Stimulated activated CD4-positive, alpha-beta T cell treated with anti-CD3 and anti-CD28 coated beads, Interleukin-4, amount 100 ng/mL, for 1 hour (primary cell): Measurements from ENCODE around the gene AFF3.

Experiments used
- DNase-seq: peaks from one replicate; pipeline ENCODE4 v3.0.0-alpha.2; 2020

Gene AFF3

DNA sequence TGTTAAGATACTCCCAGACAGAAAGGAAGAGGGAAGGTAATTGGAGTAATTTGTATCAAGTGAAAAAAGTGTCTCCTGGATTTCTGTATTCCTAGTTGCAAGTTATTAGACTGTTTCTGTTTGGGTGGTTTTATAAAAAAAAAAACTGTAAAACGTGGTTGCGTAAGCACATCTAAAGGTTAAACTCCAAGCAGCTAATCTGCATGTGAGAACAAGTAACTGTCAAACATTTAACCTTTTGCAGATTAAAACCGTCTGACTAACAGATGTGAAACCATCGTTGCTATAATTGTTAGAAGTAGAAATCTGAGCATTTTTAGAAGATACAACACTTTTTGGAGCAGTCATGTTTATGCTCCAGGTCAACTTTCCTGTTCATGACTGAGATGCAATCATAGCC, 72.3 kb downstream of the AFF3 start:
- DNase-seq, result no peak

DNA sequence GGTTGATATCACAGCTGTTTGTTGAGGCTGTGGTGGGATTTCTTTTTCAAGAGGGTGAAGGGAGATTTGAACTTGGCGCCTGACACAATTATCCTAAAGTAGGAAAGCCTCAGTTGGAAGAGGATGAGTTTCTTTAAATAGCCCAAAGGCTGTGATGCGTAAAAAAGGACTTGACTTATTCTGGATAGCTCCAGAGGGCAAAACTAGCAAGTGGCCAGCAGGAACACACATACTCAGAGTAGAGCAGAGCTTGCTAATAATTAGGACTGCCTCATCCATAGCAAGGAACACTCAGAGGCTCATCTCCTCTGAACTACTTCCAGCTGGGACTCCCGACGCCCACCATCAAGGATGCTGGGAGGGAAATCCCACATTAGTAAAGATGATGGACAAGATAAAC, 74.0 kb downstream of the AFF3 start:
- DNase-seq, result no peak

DNA sequence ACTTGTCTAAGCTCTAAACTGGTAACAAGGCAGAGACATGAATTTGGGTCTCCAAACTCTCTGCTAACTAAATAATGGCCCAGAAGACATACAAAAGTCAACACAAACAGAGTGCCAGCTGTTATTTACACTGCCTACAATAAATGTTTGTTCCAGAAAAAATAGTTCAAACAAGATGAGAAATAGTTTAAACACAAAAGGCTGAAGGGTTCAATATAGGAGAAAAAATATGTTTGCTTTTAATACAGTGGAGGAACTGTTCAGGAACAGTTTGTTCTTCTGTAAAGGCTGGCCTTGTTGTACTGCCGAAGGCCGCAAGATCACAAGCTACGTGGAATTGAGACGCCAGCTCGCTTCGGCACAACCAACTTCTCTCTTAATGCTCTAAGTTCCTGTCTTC, 74.6 kb downstream of the AFF3 start:
- DNase-seq, result no peak

DNA sequence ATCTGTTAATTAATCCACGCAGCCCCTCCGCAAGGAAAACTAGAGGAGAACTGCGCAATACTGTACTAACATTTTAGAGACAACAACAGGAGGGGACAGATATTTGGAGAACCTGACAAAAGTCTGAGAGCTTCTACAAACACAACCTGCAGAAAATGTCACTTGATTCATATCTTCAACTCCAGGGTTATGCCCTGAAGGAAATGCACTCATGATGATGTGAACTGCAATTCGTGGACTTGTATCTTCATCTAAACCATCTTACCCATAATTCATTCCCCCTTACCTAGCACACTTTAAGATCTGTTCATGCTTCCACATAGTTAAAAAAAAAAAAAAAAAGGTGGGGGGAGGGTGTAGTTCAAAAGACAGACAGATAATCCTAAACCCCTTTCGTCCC, 75.5 kb downstream of the AFF3 start:
- DNase-seq, result no peak

DNA sequence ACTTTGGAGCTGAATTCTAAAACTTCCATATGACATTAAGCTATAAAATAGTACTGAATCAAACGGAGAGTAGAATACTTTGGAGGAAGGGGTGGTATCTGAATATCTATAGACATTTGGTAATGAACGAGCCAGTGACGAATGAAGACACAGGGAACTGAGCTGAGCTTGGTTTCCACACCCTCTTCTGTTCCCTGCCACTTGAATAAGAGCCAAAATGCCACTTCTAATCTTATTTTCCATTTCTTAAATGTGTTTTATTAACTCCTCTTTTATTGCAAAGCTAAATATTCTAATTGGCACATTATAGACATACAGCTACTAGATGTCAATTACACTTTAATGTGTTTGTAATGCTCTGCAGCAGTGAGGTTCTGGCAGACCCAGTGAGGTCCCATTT, 76.1 kb downstream of the AFF3 start:
- DNase-seq, result no peak

DNA sequence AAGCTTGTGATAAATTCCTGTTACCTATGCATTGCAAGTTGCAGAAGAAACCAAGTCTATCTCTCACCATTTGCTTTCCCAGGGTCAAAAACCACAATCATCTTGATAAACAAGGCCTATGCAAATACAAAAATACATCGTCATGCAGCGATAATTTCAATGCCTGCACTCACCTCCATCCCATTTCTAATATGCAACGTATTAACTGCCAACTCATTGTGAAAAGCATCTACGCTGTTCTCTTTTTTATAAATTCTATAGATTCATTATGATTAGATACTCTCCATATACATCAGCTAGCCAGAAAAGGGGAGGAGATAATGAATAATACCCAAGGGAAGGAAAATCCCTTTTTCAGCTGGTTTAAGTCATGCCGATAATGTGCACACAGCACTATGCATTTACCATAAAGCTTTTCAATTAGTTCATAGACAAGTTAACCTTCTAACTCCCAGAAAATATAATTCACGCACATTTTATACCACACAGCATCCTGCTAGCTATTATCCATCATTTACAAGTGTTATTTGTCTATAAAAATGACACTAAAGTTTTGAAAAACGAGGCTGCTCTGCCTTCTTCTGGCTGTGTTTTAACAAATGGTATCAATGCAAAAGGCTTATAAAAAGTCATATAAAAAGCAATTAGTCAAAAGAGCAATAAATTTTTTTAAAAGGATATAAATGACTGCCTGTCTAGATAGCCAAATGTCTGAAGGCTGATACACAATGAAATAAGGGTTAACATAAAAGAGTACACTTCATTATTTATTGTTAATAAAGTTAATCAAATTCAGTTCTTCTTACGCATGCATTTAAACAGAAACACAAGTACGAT, 77.6 kb downstream of the AFF3 start:
- DNase-seq, result no peak

DNA sequence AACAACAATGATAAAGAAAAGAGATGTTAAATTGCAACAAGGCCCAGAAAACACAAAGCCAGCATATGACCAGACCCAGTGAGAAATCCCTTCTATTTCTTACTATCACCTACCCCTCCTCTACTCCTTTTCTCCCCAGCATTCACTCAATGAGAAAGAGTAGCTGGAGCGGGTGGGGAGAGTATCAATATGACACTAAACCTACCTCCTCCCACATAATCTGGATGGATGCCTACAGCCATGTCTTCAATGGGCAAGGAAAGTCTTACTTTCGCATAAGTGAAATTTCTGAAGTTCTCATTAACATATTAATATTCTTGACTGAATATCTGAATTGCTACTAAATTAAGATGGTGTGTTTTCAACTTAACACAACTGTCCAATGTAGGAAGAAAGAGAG, 78.2 kb downstream of the AFF3 start:
- no peak for DNase-seq

DNA sequence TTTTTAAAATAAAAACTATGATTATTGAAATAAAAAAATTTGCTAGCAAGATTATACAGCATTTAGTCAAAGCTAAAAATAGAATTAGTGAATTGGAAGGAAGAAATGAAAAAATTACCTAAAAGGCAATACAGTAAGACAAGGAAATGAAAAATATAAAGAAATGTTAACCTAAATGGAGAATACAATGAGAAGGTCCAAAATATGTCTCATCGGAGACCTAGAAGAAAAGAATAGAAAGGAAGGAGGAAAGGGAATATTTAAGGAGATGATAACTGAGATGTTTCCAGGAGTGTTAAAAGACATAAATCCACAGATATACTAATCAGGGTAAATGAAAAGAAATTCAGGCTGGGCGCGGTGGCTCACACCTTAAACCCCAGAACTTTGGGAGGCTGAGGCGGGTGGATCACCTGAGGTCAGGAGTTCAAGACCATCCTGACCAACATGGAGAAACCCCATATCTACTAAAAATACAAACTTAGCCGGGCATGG, 78.9 kb downstream of the AFF3 start:
- DNase-seq, result no peak

DNA sequence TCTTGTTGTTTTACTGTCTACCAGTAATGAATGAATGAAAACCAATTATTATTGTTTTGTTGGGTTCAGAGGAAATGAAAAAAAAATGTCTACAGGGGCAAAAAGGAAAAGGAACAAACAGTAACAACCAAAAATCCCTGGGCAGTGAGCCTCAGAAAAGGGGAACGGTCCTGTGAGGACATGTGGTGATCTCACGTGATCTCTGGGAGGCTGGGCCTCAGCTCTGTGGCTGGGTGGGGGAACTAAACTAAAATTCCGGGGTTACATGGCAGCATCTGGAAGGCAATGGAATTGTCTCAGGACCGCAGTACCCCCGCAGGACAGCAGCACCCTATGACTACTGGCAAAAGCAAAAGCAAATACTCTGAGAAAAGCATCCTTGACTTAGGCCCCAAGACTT, 80.1 kb downstream of the AFF3 start:
- DNase-seq, result no peak

DNA sequence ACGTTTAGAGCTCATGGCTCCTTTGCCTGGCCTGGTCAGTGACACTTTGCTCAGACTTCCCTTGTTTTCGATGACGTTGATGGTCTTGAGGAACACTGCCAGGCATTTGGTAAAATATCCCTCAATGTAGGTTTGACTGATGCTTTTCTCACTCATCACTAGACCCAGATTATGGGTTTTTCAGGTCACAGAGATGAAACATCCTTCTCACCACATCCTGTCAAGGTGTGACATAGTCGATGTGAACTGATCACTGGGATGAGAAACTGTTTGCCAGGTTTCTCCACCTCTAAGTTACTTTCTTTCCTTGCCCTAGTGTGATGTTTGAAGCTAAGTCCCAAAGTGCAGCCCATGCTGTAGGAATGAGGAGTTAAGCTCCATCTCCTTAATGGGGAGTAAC, 81.5 kb downstream of the AFF3 start:
- DNase-seq, result no peak

DNA sequence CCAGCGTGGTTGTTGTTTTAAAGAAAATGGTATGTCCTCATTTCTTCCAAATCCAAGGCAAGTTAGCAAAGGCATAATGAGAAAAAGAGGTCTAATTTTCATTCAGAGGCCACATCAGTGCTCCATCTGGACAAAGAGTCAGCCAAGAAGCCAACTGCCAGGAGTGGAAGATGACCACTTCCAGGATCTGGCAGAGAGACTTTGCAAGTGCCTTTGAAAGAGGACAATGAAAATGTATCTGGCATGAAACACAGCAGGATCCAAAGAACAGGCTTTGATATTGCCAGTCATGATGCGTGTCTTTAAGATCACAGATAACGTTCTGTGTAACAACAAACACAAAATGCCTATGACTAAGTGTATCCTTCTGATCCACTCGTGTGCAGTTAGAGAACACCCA, 82.8 kb downstream of the AFF3 start:
- DNase-seq, result no peak

DNA sequence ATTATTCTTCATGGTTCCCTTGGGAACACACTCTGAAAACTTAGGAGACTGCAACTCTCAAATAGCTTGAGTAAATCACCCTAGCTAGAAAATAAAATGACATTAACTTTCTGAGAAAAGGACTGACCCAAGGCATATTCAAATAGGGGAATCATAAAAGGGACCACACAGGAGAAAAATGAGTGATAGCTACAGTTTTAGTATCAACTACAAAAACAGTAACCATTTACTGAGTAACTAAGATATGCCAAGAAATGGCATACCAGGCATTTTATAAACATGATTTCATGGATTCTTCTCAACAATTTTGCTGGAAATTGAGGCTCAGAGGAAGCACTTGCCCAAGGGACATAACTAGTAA, 84.5 kb downstream of the AFF3 start:
- DNase-seq, result no peak

DNA sequence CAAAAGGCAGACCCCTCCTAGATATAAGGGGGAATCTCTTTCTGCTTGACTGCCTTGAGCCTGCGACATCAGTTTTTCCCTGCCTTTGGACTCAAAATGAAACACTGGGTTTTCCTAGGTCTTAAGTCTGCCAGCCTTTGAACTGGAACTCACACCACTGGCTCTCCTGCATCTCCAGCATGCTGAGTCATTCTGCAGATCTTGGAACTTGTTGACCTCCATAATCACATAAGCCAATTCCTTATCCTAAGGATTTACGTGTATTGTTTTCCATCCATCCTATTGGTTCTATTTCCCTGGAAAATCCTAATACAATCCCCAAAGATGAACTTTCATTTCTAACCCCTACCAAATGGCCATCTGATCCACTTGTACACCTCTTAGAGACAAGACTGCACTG, 88.0 kb downstream of the AFF3 start:
- DNase-seq, result no peak

DNA sequence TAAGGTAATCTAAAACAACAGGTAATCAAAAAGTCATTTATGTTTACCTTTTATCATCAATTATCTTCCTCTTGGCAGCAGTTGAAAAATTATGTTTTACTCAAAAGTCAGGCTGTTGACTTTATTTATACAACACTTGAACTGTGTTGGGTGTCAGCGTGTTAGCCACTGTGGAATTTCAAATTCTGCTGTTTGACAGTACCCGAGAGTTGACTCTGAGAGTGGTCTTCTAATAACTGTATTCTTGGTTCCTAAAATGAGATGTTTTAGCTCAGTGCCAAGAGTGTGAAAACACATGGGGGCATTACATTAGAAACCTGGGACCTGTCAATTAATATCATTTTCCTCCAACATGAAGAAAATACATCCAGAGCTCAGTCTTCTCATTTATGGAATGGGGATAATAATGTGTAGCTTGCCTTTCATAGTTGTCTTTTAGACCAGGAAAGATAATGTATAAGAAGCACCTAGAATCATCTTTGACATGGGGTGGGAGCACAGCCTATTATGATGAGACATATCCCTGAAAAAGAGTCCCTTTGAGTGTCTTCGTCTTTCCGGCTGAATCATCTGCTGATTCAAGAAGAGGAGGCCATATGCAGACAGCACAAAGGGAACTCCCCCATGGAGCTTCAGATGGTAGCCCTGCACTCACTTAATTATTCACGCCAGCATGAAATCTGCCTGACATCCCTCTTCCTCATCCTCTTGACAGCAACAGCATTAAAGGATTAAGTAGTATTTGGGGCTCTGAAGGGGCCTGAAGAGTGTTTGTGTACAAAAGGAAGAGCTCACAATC, 89.1 kb downstream of the AFF3 start:
- no peak for DNase-seq

DNA sequence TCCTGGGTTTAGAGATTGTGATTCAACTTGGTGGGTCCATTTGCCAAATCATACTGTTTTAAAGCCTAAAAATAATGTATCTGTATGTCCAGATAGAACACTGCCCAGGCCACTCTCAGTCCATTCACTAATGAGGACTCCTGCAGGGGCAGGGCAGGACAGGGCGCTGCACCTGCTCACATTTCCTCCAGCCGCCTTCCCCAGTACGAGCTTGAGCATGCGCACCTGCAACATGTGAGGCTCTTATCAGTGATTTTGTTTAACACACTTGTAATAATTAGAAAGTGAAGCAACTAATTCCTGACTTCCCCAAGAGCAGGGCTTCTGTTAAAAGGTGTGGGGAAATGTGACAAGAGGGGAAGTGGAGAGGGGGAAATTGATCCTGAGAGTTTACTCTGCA, 89.7 kb downstream of the AFF3 start:
- DNase-seq, result no peak

DNA sequence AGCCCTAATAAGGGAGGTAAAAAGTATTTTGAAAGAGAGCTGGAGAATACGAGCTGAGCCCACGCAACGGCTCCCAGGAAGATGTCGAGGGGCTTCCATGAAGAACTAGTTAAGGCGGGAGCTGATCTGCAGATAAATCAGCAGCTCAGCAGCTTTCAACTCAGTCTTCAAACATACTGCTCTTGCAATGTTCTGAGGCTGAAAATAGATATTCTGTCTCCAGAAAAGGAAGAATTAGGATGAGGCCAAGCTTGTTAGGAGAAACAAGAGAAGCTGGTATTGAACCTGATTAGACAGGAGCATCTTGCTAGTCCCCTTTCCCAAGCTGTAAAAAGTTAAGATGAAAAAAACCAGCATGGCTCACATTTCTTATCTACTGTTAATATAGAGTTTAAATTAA, 91.1 kb downstream of the AFF3 start:
- no peak for DNase-seq

DNA sequence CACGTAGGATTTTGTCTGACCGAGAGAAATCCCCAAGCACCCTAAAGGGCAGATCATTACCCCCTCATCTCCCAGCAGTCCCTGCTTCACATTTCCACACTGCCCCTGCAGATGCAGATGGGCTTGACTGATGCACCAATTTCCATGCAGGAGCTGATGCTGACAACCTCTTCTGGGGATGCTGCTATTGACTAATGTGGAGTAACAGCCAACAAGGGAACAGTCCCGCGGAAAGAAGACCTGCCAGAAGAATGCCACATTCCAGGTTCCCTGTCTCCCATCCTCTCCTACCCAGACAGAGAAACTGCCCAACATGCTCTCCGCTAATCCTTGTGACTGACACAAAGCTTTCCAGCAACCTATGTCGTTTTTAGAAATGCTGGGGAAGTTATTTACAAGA, 91.7 kb downstream of the AFF3 start:
- no peak for DNase-seq

DNA sequence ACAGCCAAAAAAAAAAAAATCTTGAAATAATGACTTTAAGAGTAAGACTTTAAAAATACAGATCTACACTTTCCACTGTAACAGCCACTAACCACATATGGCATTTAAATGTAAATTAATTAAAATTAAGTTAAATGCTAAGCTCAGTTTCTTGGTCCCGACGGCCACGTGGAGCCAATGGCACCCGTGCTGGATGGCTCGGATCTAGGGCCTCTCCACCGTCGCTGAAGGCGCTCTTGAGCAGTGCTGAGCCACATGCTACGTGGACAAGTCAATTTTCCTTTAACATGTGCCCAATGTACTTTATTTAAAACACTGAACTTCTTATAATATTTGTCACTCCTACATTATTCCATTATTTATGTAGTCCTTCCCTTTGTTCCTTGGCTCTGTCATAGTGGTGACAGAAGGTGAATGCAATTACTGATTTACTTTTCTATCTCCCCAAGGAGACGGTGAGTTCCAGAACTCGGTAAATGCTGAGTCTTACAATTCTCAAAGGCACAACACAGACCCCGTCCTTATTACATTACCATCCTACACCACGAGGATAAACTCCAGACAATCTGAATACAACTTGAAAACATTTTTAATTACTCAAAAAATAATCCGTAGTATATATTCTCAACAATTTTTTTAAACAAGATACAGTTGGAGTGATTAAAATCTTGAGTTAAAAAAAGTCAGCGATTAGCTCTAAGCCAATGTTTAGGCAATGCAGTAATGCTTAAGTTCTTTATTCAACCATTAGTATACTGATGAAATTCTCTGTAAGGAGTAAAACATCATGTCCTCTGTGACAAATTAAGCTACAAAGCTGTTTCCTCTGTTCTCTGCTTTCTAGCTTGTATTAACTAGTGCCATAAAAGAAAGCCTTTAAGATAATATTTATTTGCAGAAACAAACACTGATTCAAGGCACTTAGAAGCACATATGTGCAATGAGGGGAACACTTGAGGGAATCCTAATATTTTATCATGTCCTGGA, 95.1 kb downstream of the AFF3 start:
- DNase-seq, result no peak

DNA sequence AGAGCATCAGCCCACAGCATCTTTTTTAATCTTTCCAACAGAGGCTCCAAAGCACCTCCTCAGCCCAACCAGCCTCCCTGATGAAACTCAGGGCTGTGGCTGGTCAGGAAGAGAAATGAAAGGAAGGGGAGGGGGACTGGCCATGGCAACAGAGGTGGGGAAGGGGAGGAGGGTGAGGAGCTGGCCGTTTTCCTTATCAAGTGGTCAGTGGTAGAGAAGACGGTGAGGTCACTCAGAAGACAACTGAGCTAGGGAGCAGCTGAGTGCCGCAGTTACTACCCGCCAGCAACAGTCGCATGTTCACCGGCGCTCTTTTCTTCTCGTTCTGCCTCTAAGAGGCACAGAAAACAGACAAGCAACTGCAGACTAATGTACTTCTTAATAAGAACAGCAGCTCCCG, 97.4 kb downstream of the AFF3 start:
- DNase-seq, result no peak

DNA sequence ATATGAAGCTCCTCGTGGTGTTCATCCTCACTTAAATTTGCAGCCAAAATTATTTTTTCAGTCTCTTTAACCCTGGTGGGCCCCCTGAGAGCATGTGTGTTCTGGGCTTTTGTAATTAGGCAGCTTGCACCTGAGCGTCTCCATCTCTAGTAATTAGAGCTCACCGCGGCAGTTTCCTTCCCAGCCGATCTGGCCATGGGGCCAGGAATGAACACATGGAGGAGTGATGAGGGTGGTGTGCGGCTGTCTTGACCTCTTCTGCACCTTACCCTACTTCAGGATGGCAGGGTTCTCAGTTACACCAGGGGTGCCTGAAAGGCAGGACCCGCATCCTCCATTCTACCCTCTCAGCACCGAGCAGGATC, 98.5 kb downstream of the AFF3 start:
- no peak for DNase-seq

DNA sequence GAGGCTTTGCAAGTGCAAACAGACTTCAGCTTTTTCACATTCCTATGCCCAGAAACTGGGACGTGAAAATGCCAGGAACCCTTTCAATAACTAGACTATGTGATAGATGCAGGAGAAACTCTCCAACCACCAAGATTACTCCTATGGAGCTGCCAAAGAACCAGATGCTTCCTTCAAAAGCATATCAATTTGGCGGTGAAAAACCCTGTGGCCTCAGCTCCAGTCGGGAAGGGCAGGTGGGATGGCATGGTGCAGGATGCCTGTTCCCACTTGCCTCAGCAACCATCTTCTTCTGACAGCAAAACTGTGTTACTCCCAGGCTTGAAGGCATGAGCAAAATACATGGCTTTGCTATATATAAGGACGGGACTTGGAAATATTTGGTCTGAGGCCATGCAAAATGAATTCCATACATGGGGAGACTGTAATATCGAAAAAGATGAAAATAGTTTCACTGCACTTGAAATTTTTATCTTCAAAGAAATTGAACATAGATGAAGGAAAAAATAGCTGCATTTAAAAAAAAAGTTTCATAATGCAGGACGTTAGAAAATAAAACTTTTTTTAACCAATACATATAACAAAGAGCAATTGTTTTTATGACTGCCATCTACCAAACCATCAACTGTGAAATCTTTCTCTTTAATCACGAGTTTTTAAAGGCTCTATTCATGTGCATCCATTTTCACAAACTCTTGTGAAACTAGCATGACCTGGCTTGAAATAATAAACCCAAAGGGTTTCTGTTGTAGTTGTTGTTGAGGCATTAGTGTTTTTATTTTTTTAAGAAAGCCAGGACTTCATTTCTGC, 99.1 kb downstream of the AFF3 start:
- no peak for DNase-seq

DNA sequence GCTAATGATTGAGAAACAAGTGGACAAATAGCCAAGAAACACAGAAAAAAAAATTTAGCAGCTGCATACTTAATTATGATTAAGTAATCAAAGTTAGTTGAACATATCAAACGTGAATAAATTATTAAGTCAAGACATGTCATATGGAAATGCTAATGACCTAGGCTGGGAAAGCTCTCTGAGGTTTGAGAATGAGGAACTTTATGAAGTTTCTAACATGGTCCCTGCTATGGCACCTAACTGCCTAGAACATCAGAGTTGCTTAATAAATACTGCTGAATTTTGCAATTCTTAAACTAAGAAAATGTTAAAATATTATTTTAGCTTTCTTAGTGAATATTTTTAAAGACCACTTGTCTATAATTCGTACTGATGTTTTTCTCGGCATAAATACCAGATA, 99.8 kb downstream of the AFF3 start:
- DNase-seq, result no peak
